ENCODE data around the gene NMT1.

The NMT1 gene

DNA sequence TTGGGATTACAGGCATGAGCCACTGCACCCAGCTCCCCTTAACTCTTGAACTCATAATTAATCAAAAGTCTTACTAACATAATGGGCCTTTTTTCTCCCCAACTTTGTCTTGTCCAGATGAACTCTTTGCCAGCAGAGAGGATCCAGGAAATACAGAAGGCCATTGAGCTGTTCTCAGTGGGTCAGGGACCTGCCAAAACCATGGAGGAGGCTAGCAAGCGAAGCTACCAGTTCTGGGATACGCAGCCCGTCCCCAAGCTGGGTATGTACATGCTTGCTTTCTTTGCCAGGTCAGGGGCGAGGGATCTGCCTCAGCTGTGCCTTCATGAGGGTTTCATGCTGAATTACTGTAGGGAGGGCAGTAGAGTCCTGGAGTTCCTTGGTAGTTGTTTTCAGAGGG is 25.3 kb downstream of the NMT1 start:
- no peak for DNase-seq

- DNase-seq, result no peak
These were observed 25.9 kb downstream of the NMT1 start for GRCh38 chr17:45086865-45087503.

GRCh38 chr17:45087504-45087975 is 26.4 kb downstream of the NMT1 start:
- DNase-seq, result no peak

GRCh38 chr17:45087978-45088377 is 26.9 kb downstream of the NMT1 start:
- DNase-seq, result no peak

DNA sequence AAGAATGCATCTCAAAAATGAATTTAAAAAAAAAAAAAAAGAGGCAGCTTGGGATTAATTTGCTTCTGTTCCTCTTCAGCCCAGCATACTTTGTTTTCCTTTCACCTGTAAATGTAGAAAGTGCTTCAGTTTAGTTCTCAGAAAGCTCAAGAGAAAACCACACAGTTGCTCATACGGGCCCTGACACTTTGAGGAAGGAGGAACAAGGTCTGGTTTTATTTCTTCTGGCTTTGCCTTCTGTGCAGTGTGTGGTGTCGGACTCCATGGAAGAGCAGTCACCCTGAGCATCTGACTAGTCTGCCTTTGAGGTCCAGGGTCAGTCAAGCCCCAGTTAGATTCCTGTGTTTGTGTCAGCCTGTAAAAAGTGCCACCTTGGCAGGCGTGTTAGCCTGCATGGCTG is 27.6 kb downstream of the NMT1 start:
- no peak for DNase-seq

DNA sequence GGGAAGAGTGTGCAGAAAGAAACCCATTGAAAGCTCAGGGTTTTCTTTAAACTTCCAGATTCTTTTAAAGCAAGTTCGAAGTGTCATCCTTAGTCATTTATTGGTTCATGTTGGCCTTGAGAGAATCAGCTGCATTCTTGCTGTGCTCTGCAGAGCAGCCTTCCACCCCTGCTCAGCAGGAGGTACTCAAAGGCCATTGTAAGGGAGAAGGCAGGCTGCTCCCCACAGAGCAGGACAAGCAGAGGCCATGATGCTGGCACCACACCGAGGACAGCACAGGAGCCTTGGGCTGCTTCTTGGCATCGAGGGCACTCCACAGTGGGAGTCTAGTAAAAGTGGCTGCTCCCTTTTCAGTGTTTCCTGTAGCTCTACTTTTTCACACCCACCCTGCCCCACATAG is 29.6 kb downstream of the NMT1 start:
- DNase-seq, result no peak

GRCh38 chr17:45091778-45092425 is 30.8 kb downstream of the NMT1 start:
- no peak for DNase-seq

- DNase-seq, result no peak
These were observed 31.9 kb downstream of the NMT1 start for GRCh38 chr17:45092911-45093430.

DNA sequence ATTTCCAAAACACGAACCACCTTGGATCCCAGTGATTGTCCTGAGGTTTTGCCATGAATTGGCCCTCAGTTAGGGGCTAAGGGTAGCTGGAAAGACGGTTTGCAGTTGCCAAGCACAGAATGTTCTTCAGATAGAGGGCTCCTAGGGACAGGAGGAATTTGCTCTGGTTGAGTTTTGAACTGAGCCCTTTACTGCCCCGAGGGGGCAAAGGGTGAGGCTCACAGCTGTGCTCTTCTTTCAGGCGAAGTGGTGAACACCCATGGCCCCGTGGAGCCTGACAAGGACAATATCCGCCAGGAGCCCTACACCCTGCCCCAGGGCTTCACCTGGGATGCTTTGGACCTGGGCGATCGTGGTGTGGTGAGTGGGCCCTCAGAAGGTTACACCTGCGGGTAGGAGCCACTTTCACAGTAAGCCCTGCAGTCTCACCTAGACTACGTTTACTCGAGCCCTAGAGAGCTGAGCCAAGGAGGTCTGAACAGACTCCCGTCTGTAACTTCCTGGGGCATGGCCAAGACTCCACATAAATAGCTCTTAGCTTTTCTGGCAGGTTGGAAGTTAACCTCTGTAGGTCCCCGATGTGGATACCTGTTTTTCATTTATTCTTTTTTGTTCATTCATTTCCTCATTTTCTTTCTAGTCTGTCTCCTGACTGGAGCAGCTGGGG is 32.5 kb downstream of the NMT1 start:
- DNase-seq, result no peak

GRCh38 chr17:45096141-45096540 is 35.0 kb downstream of the NMT1 start:
- no peak for DNase-seq

GRCh38 chr17:45096926-45097325 is 35.8 kb downstream of the NMT1 start:
- no peak for DNase-seq

DNA sequence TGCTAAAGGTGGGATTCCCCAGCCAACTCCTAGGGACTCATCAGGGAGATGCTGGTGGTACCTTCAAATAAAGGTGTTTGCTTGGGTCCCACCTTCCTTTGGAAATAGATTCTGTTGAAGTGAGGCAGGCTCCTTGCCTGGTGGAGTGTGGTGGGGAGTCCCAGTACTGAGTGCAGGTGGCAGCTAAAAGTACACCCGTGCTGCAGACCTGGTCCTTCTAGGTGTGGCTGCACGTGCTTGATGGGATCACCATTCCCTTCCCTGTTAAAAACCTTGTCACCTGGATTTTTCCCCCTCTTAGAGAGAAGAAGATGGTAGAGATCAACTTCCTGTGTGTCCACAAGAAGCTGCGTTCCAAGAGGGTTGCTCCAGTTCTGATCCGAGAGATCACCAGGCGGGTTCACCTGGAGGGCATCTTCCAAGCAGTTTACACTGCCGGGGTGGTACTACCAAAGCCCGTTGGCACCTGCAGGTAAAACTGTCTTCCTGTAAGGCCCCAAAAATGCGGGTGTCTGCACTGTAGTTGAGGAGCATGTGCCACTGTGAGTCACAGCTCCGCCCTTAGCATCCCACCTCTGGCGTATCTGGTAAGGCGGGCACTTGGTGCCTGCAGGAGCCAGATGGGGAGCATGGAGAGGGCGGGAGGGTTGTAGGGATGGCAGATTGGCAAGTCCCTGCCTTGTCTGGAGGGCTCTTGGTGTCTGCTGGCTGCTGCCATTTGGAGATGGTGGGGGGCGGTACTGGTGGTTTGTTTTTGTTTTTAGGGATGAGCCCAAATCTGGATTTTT is 37.2 kb downstream of the NMT1 start:
- no peak for DNase-seq

GRCh38 chr17:45098869-45099616 is 37.9 kb downstream of the NMT1 start:
- DNase-seq, result peak; percentile 93

DNA sequence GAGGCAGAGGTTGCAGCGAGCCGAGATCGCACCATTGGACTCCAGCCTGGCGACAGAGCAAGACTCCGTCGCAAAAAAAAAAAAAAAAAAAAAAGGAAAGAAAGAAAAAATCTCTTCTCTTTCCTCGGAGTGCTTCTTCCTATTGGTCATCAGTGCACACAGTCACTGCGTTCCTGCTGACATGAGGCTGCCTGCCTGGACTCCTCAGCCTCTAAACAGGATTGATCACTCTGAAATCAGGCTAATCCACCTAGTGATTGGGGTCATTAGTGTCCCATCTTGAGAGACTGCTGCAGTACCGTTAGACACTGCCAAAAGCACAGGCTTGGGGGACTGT is 40.4 kb downstream of the NMT1 start:
- no peak for DNase-seq

GRCh38 chr17:45101883-45102811 is 41.0 kb downstream of the NMT1 start:
- DNase-seq, result no peak

DNA sequence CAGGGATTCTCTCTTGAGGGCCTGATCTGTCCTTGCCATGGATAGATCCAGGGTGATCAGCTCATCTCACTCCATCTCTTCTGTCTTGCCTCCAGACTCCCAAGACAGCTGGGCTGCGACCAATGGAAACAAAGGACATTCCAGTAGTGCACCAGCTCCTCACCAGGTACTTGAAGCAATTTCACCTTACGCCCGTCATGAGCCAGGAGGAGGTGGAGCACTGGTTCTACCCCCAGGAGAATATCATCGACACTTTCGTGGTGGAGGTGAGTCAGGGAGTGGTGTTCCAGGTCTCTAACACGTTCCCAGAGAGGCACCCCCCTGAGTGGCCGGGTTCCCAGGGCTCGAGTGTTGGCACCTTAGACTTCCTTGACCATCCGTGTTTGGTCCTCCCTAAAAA is 41.7 kb downstream of the NMT1 start:
- DNase-seq, result no peak

DNA sequence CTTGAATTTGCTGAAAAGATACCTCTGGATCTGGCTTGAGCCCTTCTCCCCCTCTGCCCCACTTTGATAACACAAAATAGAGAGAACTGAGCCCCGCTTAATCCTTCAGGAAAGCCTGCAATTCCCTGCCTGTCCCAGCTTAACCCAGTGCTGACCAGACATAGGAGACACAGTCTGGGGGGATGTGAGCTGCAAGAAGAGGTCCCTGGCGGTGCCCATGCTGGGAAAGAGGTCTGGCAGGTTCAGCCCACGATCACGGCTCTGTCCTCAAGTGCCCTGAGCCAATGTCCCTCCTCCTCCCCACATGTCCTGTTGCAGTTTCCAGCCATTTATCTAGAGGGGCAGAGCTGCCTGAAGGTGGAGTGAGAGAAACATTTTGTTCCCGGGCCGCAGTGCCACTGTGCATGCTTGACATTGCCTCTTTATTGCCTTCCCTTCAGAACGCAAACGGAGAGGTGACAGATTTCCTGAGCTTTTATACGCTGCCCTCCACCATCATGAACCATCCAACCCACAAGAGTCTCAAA is 42.2 kb downstream of the NMT1 start:
- no peak for DNase-seq

DNA sequence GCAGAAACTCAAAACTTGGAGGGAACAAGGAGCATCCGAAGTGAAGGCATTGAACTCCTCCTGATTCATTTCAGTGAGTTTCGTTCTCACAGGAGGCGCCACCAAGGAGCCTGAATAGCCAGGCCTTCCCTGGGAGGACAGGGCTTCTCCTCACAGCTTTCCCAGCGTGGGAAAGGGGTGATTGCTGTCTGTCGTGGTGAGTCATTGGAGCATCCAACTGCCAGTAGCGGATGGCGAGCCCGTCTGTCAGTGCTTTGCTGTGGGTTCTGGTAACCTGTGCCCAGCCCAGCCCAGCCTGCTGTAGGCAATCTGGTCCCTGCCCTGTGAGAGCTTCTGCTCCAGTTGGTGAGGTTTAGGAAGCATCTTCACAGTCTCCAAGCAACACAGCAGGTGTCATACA is 42.9 kb downstream of the NMT1 start:
- DNase-seq, result no peak

- no peak for DNase-seq
These were observed 43.4 kb downstream of the NMT1 start for GRCh38 chr17:45104497-45104896.

DNA sequence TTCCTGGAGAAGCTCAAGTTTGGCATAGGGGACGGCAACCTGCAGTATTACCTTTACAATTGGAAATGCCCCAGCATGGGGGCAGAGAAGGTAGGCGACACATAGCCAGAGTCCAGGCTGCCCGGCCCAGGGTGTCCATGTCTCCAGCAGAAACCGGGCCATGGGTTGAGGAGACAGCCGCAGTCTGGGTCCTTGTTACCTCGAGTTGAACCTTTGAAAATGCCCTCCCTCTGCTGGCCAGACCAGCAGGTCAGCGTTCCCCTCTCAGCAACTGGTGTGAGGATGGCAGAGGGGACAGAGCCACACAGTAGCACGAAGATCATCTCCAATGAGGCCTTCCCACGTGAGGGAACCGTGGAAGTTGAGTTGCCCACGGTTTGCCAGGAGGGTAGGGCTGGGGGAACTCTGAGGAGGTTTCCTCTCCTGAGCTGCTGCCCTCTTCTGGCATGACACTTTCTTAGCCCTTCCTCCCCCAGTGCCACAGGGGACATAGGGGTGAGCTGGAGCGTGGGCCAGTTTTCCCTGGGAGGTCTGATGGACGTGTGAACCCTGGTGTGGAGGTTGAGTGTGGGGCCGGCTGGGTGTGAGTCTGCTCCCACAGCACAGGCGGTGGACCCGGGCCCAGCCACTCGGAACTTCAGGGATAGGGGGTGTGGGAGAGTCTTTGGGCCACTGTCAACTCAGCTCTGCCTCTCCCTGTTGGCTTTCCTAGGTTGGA is 43.9 kb downstream of the NMT1 start:
- DNase-seq, result no peak

GRCh38 chr17:45106096-45106495 is 45.0 kb downstream of the NMT1 start:
- DNase-seq, result no peak

All from eye (tissue), 1 donor.